Keratinocyte (primary cell): ENCODE results near the gene HMCN1. TPM values are rescaled to one million over a fixed set of nuclear protein-coding genes. Genes with fewer than 3 reads are reported as not detected.

Source experiments
- DNase-seq: peaks from one replicate; pipeline ENCODE4 v3.0.0-alpha.2; 2011; ENCODE audit warnings: low read depth, missing footprints, low spot score
- FAIRE-seq: peaks from 2 replicates; lab custom pipeline; 2011; peaks lifted over from hg19 to GRCh38; lab: Jason Lieb, UNC
- H2AFZ ChIP-seq: 2 replicates; pipeline ENCODE4 v1.6.0; 2012; ENCODE audit warnings: low read length, control low read depth, inconsistent platforms; ENCODE audit not compliant: control insufficient read depth
- H3K27ac ChIP-seq: 2 replicates; pipeline ENCODE4 v1.5.1; 2011; ENCODE audit warnings: low read length; ENCODE audit not compliant: control insufficient read depth, insufficient read depth
- H3K27me3 ChIP-seq: 3 replicates; pipeline ENCODE4 v1.6.0; 2011; ENCODE audit warnings: low read length; ENCODE audit not compliant: control insufficient read depth, insufficient read depth; ENCODE audit errors: extremely low read depth
- H3K36me3 ChIP-seq, 2 experiments: 2 replicates in 1 of 2; 3 replicates in 1 of 2; pipeline ENCODE4 v1.5.1; 2011; ENCODE audit warnings: low read length in 2 of 2, mild to moderate bottlenecking in 1 of 2; ENCODE audit not compliant: control insufficient read depth in 2 of 2, insufficient read depth in 2 of 2; ENCODE audit errors: extremely low read depth in 1 of 2
- H3K4me1 ChIP-seq: 3 replicates; pipeline ENCODE4 v1.5.1; 2011; ENCODE audit warnings: low read length; ENCODE audit not compliant: control insufficient read depth, insufficient read depth; ENCODE audit errors: extremely low read depth
- H3K4me2 ChIP-seq: 3 replicates; pipeline ENCODE4 v1.6.0; 2011; ENCODE audit warnings: low read depth, low read length; ENCODE audit not compliant: control insufficient read depth, insufficient read depth; ENCODE audit errors: extremely low read depth
- H3K4me3 ChIP-seq, 3 experiments: fragments of 200-600 bp in 1 of 3; sonication (generic) in 1 of 3; 2 replicates in 2 of 3; 3 replicates in 1 of 3; pipeline ENCODE4 v1.5.1; 2011 to 2016; ENCODE audit warnings: low read length in 3 of 3, mild to moderate bottlenecking in 3 of 3, control low read depth in 2 of 3, inconsistent platforms in 1 of 3, low read depth in 1 of 3, mixed read lengths in 1 of 3, mixed run types in 1 of 3, moderate library complexity in 1 of 3; ENCODE audit not compliant: control insufficient read depth in 2 of 3, insufficient read depth in 2 of 3; ENCODE audit errors: extremely low read depth in 1 of 3
- H3K79me2 ChIP-seq: 2 replicates; pipeline ENCODE4 v1.6.0; 2012; ENCODE audit warnings: low read length; ENCODE audit not compliant: control insufficient read depth, insufficient read depth
- H3K9ac ChIP-seq: 3 replicates; pipeline ENCODE4 v1.6.0; 2011; ENCODE audit warnings: low read length; ENCODE audit not compliant: control insufficient read depth, insufficient read depth; ENCODE audit errors: extremely low read depth
- H3K9me1 ChIP-seq: 3 replicates; pipeline ENCODE4 v1.6.0; 2011; ENCODE audit warnings: low read length; ENCODE audit not compliant: control insufficient read depth, insufficient read depth; ENCODE audit errors: extremely low read depth
- H3K9me3 ChIP-seq: 2 replicates; pipeline ENCODE4 v1.5.1; 2012; ENCODE audit warnings: low read depth, low read length; ENCODE audit not compliant: control insufficient read depth
- H4K20me1 ChIP-seq: 3 replicates; pipeline ENCODE4 v1.6.0; 2011; ENCODE audit warnings: low read length; ENCODE audit not compliant: control insufficient read depth, insufficient read depth; ENCODE audit errors: extremely low read depth
- EZH2 ChIP-seq: IDR thresholded peaks from one replicate; pipeline ENCODE4 v1.6.1; 2012; ENCODE audit warnings: inconsistent platforms, mild to moderate bottlenecking, low read length, moderate library complexity
- dilution Hi-C: fragments of 300-500 bp; cut with MboI; formaldehyde crosslinking; loops from one replicate; pipeline ENCODE4 v1.7.0; 2020; ENCODE audit warnings: low sequenced_read_pairs; ENCODE audit not compliant: extremely low pct_ligation_motif_present
- polyA plus RNA-seq, 5 experiments: library from polyadenylated mRNA; depleted of rRNA in 3 of 5; stranded (reverse) in 3 of 5; stranded (forward) in 1 of 5; unstranded in 1 of 5; fragments of >200 nt; gene quantifications; 1 replicate in 1 of 5; 2 replicates in 3 of 5; 3 replicates in 1 of 5; pipeline versions ENCODE4 v1.2.1 to v1.2.3, GENCODE V29; 2011 to 2012; ENCODE audit warnings: missing spikeins in 2 of 5, low read depth in 1 of 5, low replicate concordance in 1 of 5
- TF ChIP-seq, protein P1 (sequence below), 3 experiments: IDR thresholded peaks in 1 of 3; conservative IDR thresholded peaks in 1 of 3; optimal IDR thresholded peaks in 1 of 3; 2 replicates in 2 of 3; 3 replicates in 1 of 3; pipeline versions ENCODE3 to v1.5.1; 2011; ENCODE audit warnings: low read length in 3 of 3, mild to moderate bottlenecking in 3 of 3, moderate library complexity in 2 of 3, control low read depth in 1 of 3, inconsistent platforms in 1 of 3; ENCODE audit not compliant: insufficient read depth in 2 of 3; ENCODE audit errors: extremely low read depth in 1 of 3

The HMCN1 gene
- polyA plus RNA-seq, 1 donor (not counting 4 experiments of a cell fraction or from before 2014, with no cell fraction given): 1.8 TPM

GRCh38 chr1:185690527-185690926, 43.7 kb upstream of the HMCN1 start:
- FAIRE-seq: no peak

DNA sequence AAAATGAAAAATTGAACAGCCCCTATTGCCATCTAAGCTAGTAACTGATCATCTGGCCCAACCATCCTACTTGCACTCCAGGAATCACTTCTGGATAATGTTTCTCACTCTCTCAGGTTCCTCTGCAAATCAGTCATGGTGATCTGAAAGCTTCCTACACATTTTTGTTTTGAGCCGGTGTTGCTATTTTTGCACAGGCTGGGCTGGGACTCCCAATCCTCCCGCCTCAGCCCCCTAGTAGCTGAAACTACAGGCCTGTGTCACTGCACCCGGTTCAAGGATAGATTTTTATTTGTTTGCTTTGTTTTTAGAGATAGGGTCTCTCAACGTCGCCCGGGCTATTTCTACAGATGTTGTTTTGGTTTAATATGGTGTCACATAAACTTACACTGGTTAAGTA, 40.5 kb upstream of the HMCN1 start:
- no peak for DNase-seq
- H3K79me2 ChIP-seq: no peaks in the 10 kb centered on the region
- H4K20me1 ChIP-seq: no peaks in the 10 kb centered on the region
- H3K9me3 ChIP-seq: no peaks in the 10 kb centered on the region
- H2AFZ ChIP-seq: no peak overlapping the region
- H3K27me3 ChIP-seq: no peaks in the 10 kb centered on the region
- H3K4me1 ChIP-seq: no peaks in the 10 kb centered on the region
- TF ChIP-seq EZH2: no peak
- TF ChIP-seq, protein P1, sequence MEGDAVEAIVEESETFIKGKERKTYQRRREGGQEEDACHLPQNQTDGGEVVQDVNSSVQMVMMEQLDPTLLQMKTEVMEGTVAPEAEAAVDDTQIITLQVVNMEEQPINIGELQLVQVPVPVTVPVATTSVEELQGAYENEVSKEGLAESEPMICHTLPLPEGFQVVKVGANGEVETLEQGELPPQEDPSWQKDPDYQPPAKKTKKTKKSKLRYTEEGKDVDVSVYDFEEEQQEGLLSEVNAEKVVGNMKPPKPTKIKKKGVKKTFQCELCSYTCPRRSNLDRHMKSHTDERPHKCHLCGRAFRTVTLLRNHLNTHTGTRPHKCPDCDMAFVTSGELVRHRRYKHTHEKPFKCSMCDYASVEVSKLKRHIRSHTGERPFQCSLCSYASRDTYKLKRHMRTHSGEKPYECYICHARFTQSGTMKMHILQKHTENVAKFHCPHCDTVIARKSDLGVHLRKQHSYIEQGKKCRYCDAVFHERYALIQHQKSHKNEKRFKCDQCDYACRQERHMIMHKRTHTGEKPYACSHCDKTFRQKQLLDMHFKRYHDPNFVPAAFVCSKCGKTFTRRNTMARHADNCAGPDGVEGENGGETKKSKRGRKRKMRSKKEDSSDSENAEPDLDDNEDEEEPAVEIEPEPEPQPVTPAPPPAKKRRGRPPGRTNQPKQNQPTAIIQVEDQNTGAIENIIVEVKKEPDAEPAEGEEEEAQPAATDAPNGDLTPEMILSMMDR (optimal IDR thresholded peaks at IDR 0.05 in 1 of 3, IDR thresholded peaks at IDR 0.05 in 1 of 3, conservative IDR thresholded peaks at IDR 0.05 in 1 of 3; ENCODE audit: extremely low read depth in 1 of 3, insufficient read depth in 2 of 3, low read length in 3 of 3): no peak
- no peak overlapping the region for H3K9ac ChIP-seq
- no peaks in the 10 kb centered on the region for H3K9me1 ChIP-seq
- dilution Hi-C loops: no loop called here
- FAIRE-seq: no peak
- H3K36me3 ChIP-seq: no peaks in the 10 kb centered on the region
- no peak overlapping the region for H3K4me2 ChIP-seq
- H3K4me3 ChIP-seq: no peak overlapping the region
- no peak overlapping the region for H3K27ac ChIP-seq

More at GRCh38 chr1:185690527-185690926, 43.7 kb upstream of the HMCN1 start:
- DNase-seq: no peak
- H3K27ac ChIP-seq: no peak overlapping the region
- H3K4me1 ChIP-seq: no peaks in the 10 kb centered on the region
- no peaks in the 10 kb centered on the region for H4K20me1 ChIP-seq
- no peaks in the 10 kb centered on the region for H3K79me2 ChIP-seq
- no peak overlapping the region for H2AFZ ChIP-seq
- no peak overlapping the region for H3K9ac ChIP-seq
- no peaks in the 10 kb centered on the region for H3K36me3 ChIP-seq
- H3K4me2 ChIP-seq: no peak overlapping the region
- dilution Hi-C loops: no loop called here
- TF ChIP-seq EZH2: no peak
- TF ChIP-seq, protein P1 (optimal IDR thresholded peaks at IDR 0.05 in 1 of 3, IDR thresholded peaks at IDR 0.05 in 1 of 3, conservative IDR thresholded peaks at IDR 0.05 in 1 of 3; ENCODE audit: extremely low read depth in 1 of 3, insufficient read depth in 2 of 3, low read length in 3 of 3): no peak
- H3K9me3 ChIP-seq: no peaks in the 10 kb centered on the region
- no peaks in the 10 kb centered on the region for H3K9me1 ChIP-seq
- no peaks in the 10 kb centered on the region for H3K27me3 ChIP-seq
- H3K4me3 ChIP-seq: no peak overlapping the region
